Pancreas (tissue), 10 donors: Measurements from ENCODE around the gene ABCA2. TPM values are rescaled to one million over a fixed set of nuclear protein-coding genes. Genes with fewer than 3 reads are reported as not detected.

Source experiments
- ATAC-seq, 4 donors: fragments of 200-7000 bp; cut with Tn5 transposase; one replicate each; pipeline versions ENCODE4 v1.8.0 to v1.9.1; 2020; ENCODE audit warnings: mild to moderate bottlenecking in 4 of 4, moderate library complexity in 4 of 4
- DNase-seq, 6 donors: peaks; one replicate each; pipeline ENCODE4 v3.0.0-alpha.2; 2020
- FAIRE-seq: peaks from 2 replicates; lab custom pipeline; 2012; peaks lifted over from hg19 to GRCh38; lab: Jason Lieb, UNC
- H3K27ac ChIP-seq, 4 donors: fragments of 200-600 bp; sonication (generic); 1 replicate in 3 of 4; 2 replicates in 1 of 4; pipeline versions ENCODE4 v1.5.0 to v1.8.0; 2020
- H3K27me3 ChIP-seq, 4 donors: fragments of 200-600 bp; one replicate each; pipeline ENCODE4 v1.8.0; 2021
- H3K36me3 ChIP-seq, 3 donors: fragments of 200-600 bp; sonication (generic) in 1 of 3; one replicate each; pipeline versions ENCODE4 v1.5.0 to v1.8.0; 2020 to 2021
- H3K4me1 ChIP-seq, 3 donors: fragments of 200-600 bp; one replicate each; pipeline ENCODE4 v1.8.0; 2021
- H3K4me3 ChIP-seq, 4 donors: fragments of 200-600 bp; sonication (generic) in 2 of 4; one replicate each; pipeline versions ENCODE4 v1.5.0 to v1.8.0; 2020 to 2021
- H3K9me3 ChIP-seq, 4 donors: fragments of 200-600 bp; one replicate each; pipeline ENCODE4 v1.8.0; 2021
- CTCF ChIP-seq, 4 donors: fragments of 200-600 bp; sonication (generic) in 3 of 4; IDR thresholded peaks; one replicate each; pipeline versions ENCODE4 v1.5.0 to v1.8.0; 2021; ENCODE audit warnings: antibody characterized with exemption in 4 of 4
- WGBS, 2 donors: extraction: QIAGEN DNeasy Blood & Tissue Kit; methylation state at CpG; one replicate each; pipeline ENCODE4 v1.1.7; 2013; 5-methylcytosine and 5-hydroxymethylcytosine counted together
- intact Hi-C, 3 donors: fragments of 100-400 bp; cut with DNase I; formaldehyde crosslinking; loops; one replicate each; pipeline versions ENCODE4 v1.11.1 to v1.14.2; 2022
- polyA plus RNA-seq, 2 donors: library from polyadenylated mRNA; stranded (reverse); fragments of 200-250 nt; gene quantifications; one replicate each; pipeline ENCODE4 v1.2.3, GENCODE V29; 2013
- total RNA-seq, 6 donors: library from RNA; stranded (reverse); fragmentation: NEBNext Ultra II Directional in 4 of 6; extraction: Animal tissue kit (Norgen Biotek cat#: 25700) in 4 of 6; gene quantifications; one replicate each; pipeline versions ENCODE4 v1.2.1 to v1.2.4, GENCODE V29; 2021 to 2023
- donor health status: healthy with polysubstance abuse.
- donor health status: DM: no; HTN: no; CAD: no; lungs with moderate emphysema.
- donor health status: DM: no; HTN: no; CAD: no.
- donor health status: control.
- donor health status: control.
- donor health status: Bipolar disorder and iron deficiency.
- donor health status: DM: yes; HTN: yes; CAD: no.
- donor health status: DM: no; HTN: no; CAD: no.
- donor health status: DM: no; HTN: no; CAD: no.
- donor health status: DM: yes; HTN: yes; CAD: no.

Gene ABCA2
- total and polyA plus RNA-seq, 8 donors: 16.2 to 80.0 (median 27.5) TPM

- ATAC-seq (no peak), DNase-seq (no peak), FAIRE-seq (no peak)
- WGBS, 2 donors: 92 to 93% methylated on average over 12 to 16 of the region's 16 CpGs
- no peak overlapping the region for H3K27ac ChIP-seq
- H3K4me3 ChIP-seq: no peak overlapping the region
- H3K9me3 ChIP-seq: no peaks in the 10 kb centered on the region
- TF ChIP-seq CTCF (IDR thresholded peaks at IDR 0.05): no peak
- H3K27me3 ChIP-seq: no peaks in the 10 kb centered on the region
- peaks cover 0 to 29% (median 0%) of the 10 kb centered on the region in 3 donors for H3K36me3 ChIP-seq
- intact Hi-C loops: no loop called here
- no peaks in the 10 kb centered on the region for H3K4me1 ChIP-seq
These were observed 11.6 kb downstream of the ABCA2 start for GRCh38 chr9:137016436-137016835.

- intact Hi-C loops: no loop called here
- no peak overlapping the region for H3K27ac ChIP-seq
- no peaks in the 10 kb centered on the region for H3K4me1 ChIP-seq
- no peak for TF ChIP-seq CTCF (IDR thresholded peaks at IDR 0.05)
- H3K27me3 ChIP-seq: no peaks in the 10 kb centered on the region
- H3K9me3 ChIP-seq: no peaks in the 10 kb centered on the region
- 95 to 97% methylated on average over 21 of the region's 21 CpGs for WGBS, 2 donors
- FAIRE-seq (no peak), DNase-seq (no peak), ATAC-seq (no peak)
- H3K36me3 ChIP-seq: peaks cover 0 to 33% (median 0%) of the 10 kb centered on the region in 3 donors
- H3K4me3 ChIP-seq: no peak overlapping the region
These were observed 12.1 kb downstream of the ABCA2 start for GRCh38 chr9:137015976-137016375.

- H3K27ac ChIP-seq: no peak overlapping the region
- no peaks in the 10 kb centered on the region for H3K27me3 ChIP-seq
- no peaks in the 10 kb centered on the region for H3K4me1 ChIP-seq
- DNase-seq: no peak
- 97 to 99% methylated on average over 25 of the region's 25 CpGs for WGBS, 2 donors
- FAIRE-seq: no peak
- H3K9me3 ChIP-seq: no peaks in the 10 kb centered on the region
- peaks cover 0 to 33% (median 0%) of the 10 kb centered on the region in 3 donors for H3K36me3 ChIP-seq
- intact Hi-C loops: no loop called here
- TF ChIP-seq CTCF (IDR thresholded peaks at IDR 0.05): no peak
- ATAC-seq: no peak
- H3K4me3 ChIP-seq: no peak overlapping the region
These were observed 12.5 kb downstream of the ABCA2 start for GRCh38 chr9:137015540-137015930.

- Histone ChIP-seq H3K27me3 (no peaks in the 10 kb centered on the region), H3K4me1 (no peaks in the 10 kb centered on the region), H3K27ac (no peak overlapping the region), H3K4me3 (no peak overlapping the region), H3K9me3 (no peaks in the 10 kb centered on the region), H3K36me3 (peaks cover 0 to 35% (median 0%) of the 10 kb centered on the region in 3 donors)
- DNase-seq (no peak), ATAC-seq (no peak), FAIRE-seq (no peak)
- WGBS, 2 donors: 96 to 98% methylated on average over 36 of the region's 36 CpGs
- no peak for TF ChIP-seq CTCF (IDR thresholded peaks at IDR 0.05)
- intact Hi-C loops: no loop called here
These were observed 13.1 kb downstream of the ABCA2 start for GRCh38 chr9:137014776-137015539.

- no peak overlapping the region for H3K4me3 ChIP-seq
- H3K4me1 ChIP-seq: no peaks in the 10 kb centered on the region
- no peak for TF ChIP-seq CTCF (IDR thresholded peaks at IDR 0.05)
- ATAC-seq (no peak), FAIRE-seq (no peak), DNase-seq (no peak)
- H3K27ac ChIP-seq: no peak overlapping the region
- intact Hi-C loops: no loop called here
- 89 to 96% methylated on average over 23 of the region's 23 CpGs for WGBS, 2 donors
- H3K27me3 ChIP-seq: no peaks in the 10 kb centered on the region
- no peaks in the 10 kb centered on the region for H3K9me3 ChIP-seq
- H3K36me3 ChIP-seq: peaks cover 0 to 42% (median 0%) of the 10 kb centered on the region in 3 donors
These were observed 13.9 kb downstream of the ABCA2 start for GRCh38 chr9:137014166-137014565.
